Neutrophil (primary cell): ENCODE data around the gene MKRN3.

Experiments
- H3K27ac ChIP-seq: fragments of 200-600 bp; sonication (generic); 2 replicates; pipeline ENCODE4 v1.5.1; 2016; ENCODE audit warnings: mild to moderate bottlenecking, moderate library complexity
- H3K27me3 ChIP-seq: fragments of 200-600 bp; sonication (generic); 2 replicates; pipeline ENCODE4 v1.6.0; 2016; ENCODE audit warnings: mild to moderate bottlenecking
- H3K36me3 ChIP-seq: fragments of 200-600 bp; sonication (generic); 2 replicates; pipeline ENCODE4 v1.5.1; 2017
- H3K4me1 ChIP-seq, 2 experiments: fragments of 200-600 bp in 1 of 2; sonication (generic) in 1 of 2; 1 replicate in 1 of 2; 2 replicates in 1 of 2; pipeline versions ENCODE4 v1.5.1 to v1.6.1; 2013 to 2016; ENCODE audit warnings: low read depth in 1 of 2, low read length in 1 of 2, mild to moderate bottlenecking in 1 of 2, moderate library complexity in 1 of 2; ENCODE audit not compliant: control insufficient read depth in 1 of 2, insufficient read depth in 1 of 2
- H3K4me3 ChIP-seq, 2 experiments: fragments of 200-600 bp in 1 of 2; sonication (generic) in 1 of 2; 1 replicate in 1 of 2; 2 replicates in 1 of 2; pipeline ENCODE4 v1.5.1; 2013 to 2016; ENCODE audit warnings: low read depth in 1 of 2, low read length in 1 of 2, mild to moderate bottlenecking in 1 of 2, moderate library complexity in 1 of 2
- H3K9me3 ChIP-seq: fragments of 200-600 bp; sonication (generic); 2 replicates; pipeline ENCODE4 v1.5.1; 2016
- CTCF ChIP-seq: fragments of 200-600 bp; sonication (generic); IDR thresholded peaks from 2 replicates; pipeline ENCODE4 v1.5.1; 2016; ENCODE audit warnings: antibody characterized with exemption

The MKRN3 gene

GRCh38 chr15:23569151-23569925 is 3.9 kb downstream of the MKRN3 start:
- Histone ChIP-seq H3K4me1 (no peaks in the 10 kb centered on the region), H3K27me3 (no peaks in the 10 kb centered on the region), H3K9me3 (no peaks in the 10 kb centered on the region), H3K4me3 (no peak overlapping the region), H3K27ac (no peak overlapping the region), H3K36me3 (no peaks in the 10 kb centered on the region)
- no peak for TF ChIP-seq CTCF

DNA sequence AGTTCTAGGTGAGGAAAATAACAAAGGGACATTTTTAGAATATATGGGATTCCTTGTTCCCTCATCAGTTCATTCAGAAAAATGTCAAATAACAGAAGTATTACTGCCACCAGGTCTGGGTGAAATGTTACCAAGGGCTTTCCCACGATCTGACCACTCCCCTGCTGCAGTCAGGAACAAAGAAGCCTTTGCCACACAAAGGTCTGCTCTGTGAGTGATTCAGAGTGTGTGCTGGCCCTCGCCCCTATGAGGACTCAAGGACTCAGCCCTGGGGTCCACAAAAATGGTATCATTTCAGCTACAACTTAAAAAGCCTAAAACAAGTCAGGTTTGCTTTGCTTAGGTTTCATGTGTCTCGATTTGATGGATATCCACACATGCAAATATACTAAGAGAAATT is 5.0 kb downstream of the MKRN3 start:
- Histone ChIP-seq H3K4me1 (no peaks in the 10 kb centered on the region), H3K9me3 (no peaks in the 10 kb centered on the region), H3K4me3 (no peak overlapping the region), H3K27me3 (no peaks in the 10 kb centered on the region), H3K36me3 (no peaks in the 10 kb centered on the region), H3K27ac (no peak overlapping the region)
- TF ChIP-seq CTCF: no peak

- Histone ChIP-seq H3K27ac (no peak overlapping the region), H3K4me3 (no peak overlapping the region), H3K9me3 (no peaks in the 10 kb centered on the region), H3K27me3 (no peaks in the 10 kb centered on the region), H3K36me3 (no peaks in the 10 kb centered on the region), H3K4me1 (no peaks in the 10 kb centered on the region)
- TF ChIP-seq CTCF: no peak
Measured at GRCh38 chr15:23572844-23573243, 7.4 kb downstream of the MKRN3 start.

DNA sequence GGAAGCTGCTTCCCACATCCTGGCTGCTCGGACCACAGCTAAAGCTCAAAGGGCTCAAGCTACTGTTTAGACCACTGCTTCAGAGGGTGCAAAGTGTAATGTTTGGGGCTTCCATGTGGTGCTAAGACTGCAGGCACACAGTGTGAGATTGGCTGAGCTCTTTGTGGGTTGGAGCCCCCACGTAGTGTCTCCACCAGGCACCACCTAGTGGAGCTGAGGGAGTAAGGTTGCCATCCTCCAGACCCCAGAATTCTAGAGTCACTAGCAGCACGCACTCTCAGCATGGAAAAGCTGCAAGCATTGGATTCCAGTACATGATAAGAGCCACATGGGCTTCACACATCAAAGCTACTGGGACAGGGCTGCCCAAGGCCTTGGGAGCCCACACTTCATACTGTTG is 9.3 kb downstream of the MKRN3 start:
- Histone ChIP-seq H3K4me3 (no peak overlapping the region), H3K27ac (no peak overlapping the region), H3K27me3 (no peaks in the 10 kb centered on the region), H3K4me1 (no peaks in the 10 kb centered on the region), H3K9me3 (no peaks in the 10 kb centered on the region), H3K36me3 (no peaks in the 10 kb centered on the region)
- TF ChIP-seq CTCF: no peak

DNA sequence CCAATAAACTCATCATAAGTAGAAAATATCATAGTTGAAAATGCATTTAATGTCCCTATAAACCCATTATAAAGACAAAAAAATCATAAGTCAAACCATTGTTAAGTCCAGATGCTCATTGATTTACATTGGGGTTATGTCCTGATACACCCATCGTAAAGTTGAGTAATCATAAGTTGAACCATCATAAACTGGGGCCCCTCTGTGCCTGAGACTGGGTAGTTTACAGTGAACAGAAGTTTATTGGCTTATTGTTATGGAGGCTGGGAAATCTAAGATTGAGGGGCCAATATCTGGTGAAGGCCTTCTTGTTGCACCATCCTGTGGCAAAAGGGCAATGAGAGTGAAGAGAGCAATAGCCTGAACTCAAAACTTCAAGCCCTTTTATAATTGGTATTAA is 10.6 kb downstream of the MKRN3 start:
- Histone ChIP-seq H3K4me1 (no peaks in the 10 kb centered on the region), H3K36me3 (no peaks in the 10 kb centered on the region), H3K9me3 (no peaks in the 10 kb centered on the region), H3K4me3 (no peak overlapping the region), H3K27ac (no peak overlapping the region), H3K27me3 (no peaks in the 10 kb centered on the region)
- no peak for TF ChIP-seq CTCF
